Chondrocyte (in vitro differentiated cells): Measurements from ENCODE around the gene ATG7. TPM values are rescaled to one million over a fixed set of nuclear protein-coding genes. Genes with fewer than 3 reads are reported as not detected.

Experiments used
- DNase-seq: peaks from one replicate; pipeline ENCODE4 v3.0.0; 2021; ENCODE audit warnings: mixed read lengths, low spot score
- H3K27ac Mint-ChIP-seq: one replicate; pipeline ENCODE4 v1.8.0; 2021; ENCODE audit warnings: mild to moderate bottlenecking, moderate library complexity, mixed read lengths; ENCODE audit not compliant: unreplicated experiment
- H3K27me3 Mint-ChIP-seq: 2 replicates; pipeline ENCODE4 v1.8.0; 2021; ENCODE audit warnings: low read depth, mixed read lengths
- H3K36me3 Mint-ChIP-seq: 2 replicates; pipeline ENCODE4 v1.8.0; 2021; ENCODE audit warnings: low read depth, mixed read lengths
- H3K4me1 Mint-ChIP-seq: 2 replicates; pipeline ENCODE4 v1.8.0; 2021; ENCODE audit warnings: low read depth, mild to moderate bottlenecking, mixed read lengths
- H3K4me3 Mint-ChIP-seq: one replicate; pipeline ENCODE4 v1.8.0; 2021; ENCODE audit warnings: mild to moderate bottlenecking, moderate library complexity, mixed read lengths; ENCODE audit not compliant: unreplicated experiment
- H3K9me3 Mint-ChIP-seq: 2 replicates; pipeline ENCODE4 v1.8.0; 2021; ENCODE audit warnings: low read depth, mixed read lengths
- total RNA-seq: library from RNA; stranded (reverse); gene quantifications from 3 replicates; pipeline ENCODE4 v1.2.1, GENCODE V29; 2021
- TF ChIP-seq, protein P1 (sequence below): fragments of 200-600 bp; sonication (generic); IDR thresholded peaks from 2 replicates; pipeline ENCODE4 v1.5.0; 2021; ENCODE audit warnings: antibody characterized with exemption, mild to moderate bottlenecking, moderate library complexity

ATG7 gene
- total RNA-seq, 1 donor from 2014 or later = 27.4 TPM

DNA sequence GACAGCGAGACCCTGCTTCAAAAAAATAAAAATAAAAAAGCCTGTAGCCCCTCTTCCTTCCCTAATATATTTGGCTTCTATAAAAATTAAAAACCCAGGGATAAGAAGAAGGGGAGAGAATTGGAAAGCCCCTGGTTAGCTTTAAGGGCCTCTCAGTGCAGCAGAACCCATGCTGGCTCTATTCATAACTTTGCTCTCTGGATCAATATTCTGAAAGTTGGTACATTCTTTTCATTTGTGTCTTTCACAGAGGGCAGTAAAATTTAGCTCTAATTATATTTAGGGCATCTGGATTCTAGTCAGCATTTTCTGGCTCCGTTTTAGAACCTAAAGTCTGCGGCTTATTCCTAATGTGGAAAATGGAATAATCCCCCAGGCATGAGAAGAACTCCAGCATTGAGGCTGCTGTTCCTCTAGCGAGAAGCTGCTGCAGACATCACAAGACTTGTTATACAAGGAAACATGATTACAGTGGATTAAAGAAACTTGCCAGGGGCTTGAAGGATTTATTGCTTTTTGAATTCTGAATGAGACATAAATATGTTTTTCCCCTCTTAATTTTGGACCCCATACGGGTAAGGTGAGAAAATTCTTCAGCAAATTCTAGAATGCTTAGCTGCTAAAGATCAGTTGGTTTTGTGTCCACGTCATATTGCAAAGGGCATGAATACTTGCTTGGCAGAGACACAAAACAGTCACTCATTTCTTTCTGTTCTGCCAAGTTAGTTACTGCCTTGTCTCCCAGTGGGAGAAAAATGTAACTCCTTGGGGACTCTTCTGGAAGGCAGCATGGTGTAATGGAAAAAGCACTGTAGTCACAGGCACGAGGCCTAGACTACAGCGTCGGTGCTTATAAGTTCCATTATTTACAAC lies 193.8 kb downstream of the ATG7 start:
- TF ChIP-seq, protein P1, sequence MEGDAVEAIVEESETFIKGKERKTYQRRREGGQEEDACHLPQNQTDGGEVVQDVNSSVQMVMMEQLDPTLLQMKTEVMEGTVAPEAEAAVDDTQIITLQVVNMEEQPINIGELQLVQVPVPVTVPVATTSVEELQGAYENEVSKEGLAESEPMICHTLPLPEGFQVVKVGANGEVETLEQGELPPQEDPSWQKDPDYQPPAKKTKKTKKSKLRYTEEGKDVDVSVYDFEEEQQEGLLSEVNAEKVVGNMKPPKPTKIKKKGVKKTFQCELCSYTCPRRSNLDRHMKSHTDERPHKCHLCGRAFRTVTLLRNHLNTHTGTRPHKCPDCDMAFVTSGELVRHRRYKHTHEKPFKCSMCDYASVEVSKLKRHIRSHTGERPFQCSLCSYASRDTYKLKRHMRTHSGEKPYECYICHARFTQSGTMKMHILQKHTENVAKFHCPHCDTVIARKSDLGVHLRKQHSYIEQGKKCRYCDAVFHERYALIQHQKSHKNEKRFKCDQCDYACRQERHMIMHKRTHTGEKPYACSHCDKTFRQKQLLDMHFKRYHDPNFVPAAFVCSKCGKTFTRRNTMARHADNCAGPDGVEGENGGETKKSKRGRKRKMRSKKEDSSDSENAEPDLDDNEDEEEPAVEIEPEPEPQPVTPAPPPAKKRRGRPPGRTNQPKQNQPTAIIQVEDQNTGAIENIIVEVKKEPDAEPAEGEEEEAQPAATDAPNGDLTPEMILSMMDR = no peak
- H3K27ac Mint-ChIP-seq = peak overlapping the region; percentile 92
- no peak for DNase-seq
- H3K27me3 Mint-ChIP-seq = no peaks in the 10 kb centered on the region
- H3K4me3 Mint-ChIP-seq = peak overlapping the region; percentile 6
- peaks cover 62% of the 10 kb centered on the region for H3K4me1 Mint-ChIP-seq
- no peaks in the 10 kb centered on the region for H3K9me3 Mint-ChIP-seq
- H3K36me3 Mint-ChIP-seq = peaks cover 5% of the 10 kb centered on the region

DNA sequence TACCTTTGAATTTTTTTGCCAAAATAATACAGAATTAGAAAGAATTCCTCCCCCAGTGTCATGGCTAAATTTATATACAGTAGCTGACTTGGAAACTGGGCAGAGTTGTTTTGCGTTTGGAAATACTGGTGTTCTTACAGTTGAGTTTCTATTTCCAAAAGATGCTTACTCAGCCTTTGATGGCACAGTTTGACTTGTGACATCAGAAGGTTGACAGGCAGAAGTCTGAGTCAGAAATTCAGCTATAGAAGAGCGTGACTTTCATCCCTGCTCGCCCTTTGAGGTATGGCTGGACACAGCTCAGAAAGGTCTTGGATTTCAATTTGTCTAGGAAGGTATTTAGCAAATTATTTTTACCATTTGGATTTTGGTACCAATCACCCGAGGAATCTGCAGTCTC lies 195.7 kb downstream of the ATG7 start:
- Mint-ChIP-seq H3K4me3 (no peak overlapping the region), H3K27ac (peak overlapping the region; percentile 92), H3K36me3 (peaks cover 5% of the 10 kb centered on the region), H3K9me3 (no peaks in the 10 kb centered on the region), H3K4me1 (peaks cover 52% of the 10 kb centered on the region), H3K27me3 (no peaks in the 10 kb centered on the region)
- TF ChIP-seq, protein P1 = no peak
- no peak for DNase-seq

DNA sequence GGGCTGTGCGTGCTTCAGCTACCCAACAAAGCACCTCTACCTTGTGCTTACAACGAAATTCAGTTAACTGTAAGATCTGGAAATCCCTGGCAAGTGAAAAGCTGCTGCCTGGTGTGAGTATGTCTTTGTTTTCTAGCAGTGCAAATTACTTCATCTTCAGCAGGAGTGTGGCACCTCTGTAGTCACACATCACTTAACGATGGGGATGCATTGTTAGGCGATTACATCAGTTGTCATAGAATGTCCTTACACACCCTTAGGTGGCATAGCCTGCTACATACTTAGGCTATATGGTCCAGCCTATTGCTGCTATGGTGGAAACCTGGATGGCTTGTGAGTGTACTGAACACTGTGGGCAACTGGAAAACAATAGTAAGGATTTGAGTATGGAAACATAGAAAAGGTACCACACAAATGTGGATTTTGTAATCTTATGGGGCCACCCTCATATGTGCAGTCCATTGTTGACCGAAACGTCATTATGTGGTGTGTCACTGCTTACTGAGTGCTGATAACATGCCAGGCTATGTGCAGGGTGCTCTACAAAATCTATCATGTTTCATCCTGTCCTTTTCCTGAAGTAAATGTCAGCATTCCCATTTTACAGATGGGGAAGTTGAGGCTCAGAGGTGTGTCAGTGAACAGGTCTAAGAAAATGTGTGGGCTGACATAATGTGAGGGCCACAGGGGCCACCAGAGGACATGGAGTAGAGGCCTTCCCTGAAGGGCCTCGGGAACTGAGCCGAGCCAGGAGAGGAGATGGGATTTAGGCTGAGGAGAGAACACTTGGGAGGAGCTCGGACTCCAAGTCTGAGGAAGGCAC lies 198.0 kb downstream of the ATG7 start:
- no peak for DNase-seq
- Mint-ChIP-seq H3K4me1 (peaks cover 36% of the 10 kb centered on the region), H3K36me3 (peaks cover 3% of the 10 kb centered on the region), H3K4me3 (no peak overlapping the region), H3K27ac (no peak overlapping the region), H3K9me3 (no peaks in the 10 kb centered on the region), H3K27me3 (no peaks in the 10 kb centered on the region)
- TF ChIP-seq, protein P1 = no peak

DNA sequence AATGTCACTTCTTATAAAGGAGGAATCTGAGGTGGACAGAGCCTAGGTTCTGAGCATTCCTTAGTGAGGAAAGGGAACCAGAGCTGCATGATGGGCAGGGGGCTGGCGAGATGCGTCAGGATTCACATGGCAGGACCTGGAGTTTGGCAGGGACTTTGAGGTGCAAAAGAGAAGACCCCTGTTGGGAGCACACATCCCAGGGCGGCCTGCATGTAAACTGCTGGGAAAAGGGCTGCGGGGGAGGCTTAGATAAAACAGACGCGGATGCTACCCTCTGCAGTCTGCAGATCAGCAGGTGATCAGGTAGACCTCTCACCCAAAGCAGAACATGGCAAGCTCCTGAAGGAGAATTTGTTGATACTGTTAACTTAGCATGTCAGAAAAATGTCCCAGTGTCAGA lies 203.1 kb downstream of the ATG7 start:
- Mint-ChIP-seq H3K4me1 (peaks cover 44% of the 10 kb centered on the region), H3K9me3 (no peaks in the 10 kb centered on the region), H3K4me3 (no peak overlapping the region), H3K27ac (no peak overlapping the region), H3K27me3 (no peaks in the 10 kb centered on the region), H3K36me3 (no peaks in the 10 kb centered on the region)
- TF ChIP-seq, protein P1 = no peak
- DNase-seq = no peak

GRCh38 chr3:11476735-11477144 lies 204.5 kb downstream of the ATG7 start:
- Mint-ChIP-seq H3K4me1 (peaks cover 44% of the 10 kb centered on the region), H3K27ac (peak overlapping the region; percentile 96), H3K27me3 (no peaks in the 10 kb centered on the region), H3K36me3 (no peaks in the 10 kb centered on the region), H3K9me3 (no peaks in the 10 kb centered on the region), H3K4me3 (no peak overlapping the region)
- DNase-seq = no peak
- TF ChIP-seq, protein P1 = no peak
